Pancreas (tissue), 10 donors: ENCODE measurements around the gene SYNGAP1. TPM values are rescaled to one million over a fixed set of nuclear protein-coding genes. Genes with fewer than 3 reads are reported as not detected.
"Not testable (repeated sequence)": the region's sequence is repeated elsewhere in the genome, so short reads cannot be mapped to it uniquely, and the experiment has no call there.

Experiments used
- ATAC-seq, 4 donors: fragments of 200-7000 bp; cut with Tn5 transposase; one replicate each; pipeline versions ENCODE4 v1.8.0 to v1.9.1; 2020; ENCODE audit warnings: mild to moderate bottlenecking in 4 of 4, moderate library complexity in 4 of 4
- DNase-seq, 6 donors: peaks; one replicate each; pipeline ENCODE4 v3.0.0-alpha.2; 2020
- FAIRE-seq: peaks from 2 replicates; lab custom pipeline; 2012; peaks lifted over from hg19 to GRCh38; lab: Jason Lieb, UNC
- H3K27ac ChIP-seq, 4 donors: fragments of 200-600 bp; sonication (generic); 1 replicate in 3 of 4; 2 replicates in 1 of 4; pipeline versions ENCODE4 v1.5.0 to v1.8.0; 2020
- H3K27me3 ChIP-seq, 4 donors: fragments of 200-600 bp; one replicate each; pipeline ENCODE4 v1.8.0; 2021
- H3K36me3 ChIP-seq, 3 donors: fragments of 200-600 bp; sonication (generic) in 1 of 3; one replicate each; pipeline versions ENCODE4 v1.5.0 to v1.8.0; 2020 to 2021
- H3K4me1 ChIP-seq, 3 donors: fragments of 200-600 bp; one replicate each; pipeline ENCODE4 v1.8.0; 2021
- H3K4me3 ChIP-seq, 4 donors: fragments of 200-600 bp; sonication (generic) in 2 of 4; one replicate each; pipeline versions ENCODE4 v1.5.0 to v1.8.0; 2020 to 2021
- H3K9me3 ChIP-seq, 4 donors: fragments of 200-600 bp; one replicate each; pipeline ENCODE4 v1.8.0; 2021
- WGBS, 2 donors: extraction: QIAGEN DNeasy Blood & Tissue Kit; methylation state at CpG; one replicate each; pipeline ENCODE4 v1.1.7; 2013; 5-methylcytosine and 5-hydroxymethylcytosine counted together
- intact Hi-C, 3 donors: fragments of 100-400 bp; cut with DNase I; formaldehyde crosslinking; loops; one replicate each; pipeline versions ENCODE4 v1.11.1 to v1.14.2; 2022
- polyA plus RNA-seq, 2 donors: library from polyadenylated mRNA; stranded (reverse); fragments of 200-250 nt; gene quantifications; one replicate each; pipeline ENCODE4 v1.2.3, GENCODE V29; 2013
- total RNA-seq, 6 donors: library from RNA; stranded (reverse); fragmentation: NEBNext Ultra II Directional in 4 of 6; extraction: Animal tissue kit (Norgen Biotek cat#: 25700) in 4 of 6; gene quantifications; one replicate each; pipeline versions ENCODE4 v1.2.1 to v1.2.4, GENCODE V29; 2021 to 2023
- TF ChIP-seq, protein P1 (sequence below), 4 donors: fragments of 200-600 bp; sonication (generic) in 3 of 4; IDR thresholded peaks; one replicate each; pipeline versions ENCODE4 v1.5.0 to v1.8.0; 2021; ENCODE audit warnings: antibody characterized with exemption in 4 of 4
- donor health status: healthy with polysubstance abuse.
- donor health status: DM: no; HTN: no; CAD: no; lungs with moderate emphysema.
- donor health status: DM: no; HTN: no; CAD: no.
- donor health status: control.
- donor health status: control.
- donor health status: Bipolar disorder and iron deficiency.
- donor health status: DM: yes; HTN: yes; CAD: no.
- donor health status: DM: no; HTN: no; CAD: no.
- donor health status: DM: no; HTN: no; CAD: no.
- donor health status: DM: yes; HTN: yes; CAD: no.

The SYNGAP1 gene
- total and polyA plus RNA-seq, 8 donors: 4.6 to 16.4 (median 5.8) TPM

DNA sequence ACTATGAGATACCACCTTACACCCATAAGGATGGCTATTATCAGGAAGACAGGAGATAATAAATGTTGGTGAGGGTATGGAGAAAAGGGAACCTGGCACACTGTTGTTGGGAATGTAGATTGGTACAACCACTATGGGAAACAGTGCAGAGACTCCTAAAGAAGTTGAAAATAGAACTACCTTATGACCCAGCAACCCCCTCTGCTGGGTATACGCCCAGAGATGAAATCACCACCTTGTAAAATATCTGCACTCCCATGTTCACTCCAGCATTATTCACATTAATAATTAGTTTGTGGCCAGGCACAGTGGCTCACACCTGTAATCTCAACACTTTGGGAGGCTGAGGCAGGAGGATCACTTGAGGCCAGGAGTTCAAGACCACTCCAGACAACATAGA is 61.3 kb downstream of the SYNGAP1 start:
- FAIRE-seq: no peak
- Histone ChIP-seq H3K4me3 (no peak overlapping the region), H3K27me3 (no peaks in the 10 kb centered on the region), H3K36me3 (no peaks in the 10 kb centered on the region), H3K4me1 (no peaks in the 10 kb centered on the region), H3K27ac (no peak overlapping the region), H3K9me3 (no peaks in the 10 kb centered on the region)
- TF ChIP-seq, protein P1, sequence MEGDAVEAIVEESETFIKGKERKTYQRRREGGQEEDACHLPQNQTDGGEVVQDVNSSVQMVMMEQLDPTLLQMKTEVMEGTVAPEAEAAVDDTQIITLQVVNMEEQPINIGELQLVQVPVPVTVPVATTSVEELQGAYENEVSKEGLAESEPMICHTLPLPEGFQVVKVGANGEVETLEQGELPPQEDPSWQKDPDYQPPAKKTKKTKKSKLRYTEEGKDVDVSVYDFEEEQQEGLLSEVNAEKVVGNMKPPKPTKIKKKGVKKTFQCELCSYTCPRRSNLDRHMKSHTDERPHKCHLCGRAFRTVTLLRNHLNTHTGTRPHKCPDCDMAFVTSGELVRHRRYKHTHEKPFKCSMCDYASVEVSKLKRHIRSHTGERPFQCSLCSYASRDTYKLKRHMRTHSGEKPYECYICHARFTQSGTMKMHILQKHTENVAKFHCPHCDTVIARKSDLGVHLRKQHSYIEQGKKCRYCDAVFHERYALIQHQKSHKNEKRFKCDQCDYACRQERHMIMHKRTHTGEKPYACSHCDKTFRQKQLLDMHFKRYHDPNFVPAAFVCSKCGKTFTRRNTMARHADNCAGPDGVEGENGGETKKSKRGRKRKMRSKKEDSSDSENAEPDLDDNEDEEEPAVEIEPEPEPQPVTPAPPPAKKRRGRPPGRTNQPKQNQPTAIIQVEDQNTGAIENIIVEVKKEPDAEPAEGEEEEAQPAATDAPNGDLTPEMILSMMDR (IDR thresholded peaks at IDR 0.05): no peak
- intact Hi-C loops: no loop called here
- no peak for DNase-seq
- ATAC-seq: no peak
- WGBS, 2 donors: 71 to 75% methylated on average over 1 of the region's 1 CpG

DNA sequence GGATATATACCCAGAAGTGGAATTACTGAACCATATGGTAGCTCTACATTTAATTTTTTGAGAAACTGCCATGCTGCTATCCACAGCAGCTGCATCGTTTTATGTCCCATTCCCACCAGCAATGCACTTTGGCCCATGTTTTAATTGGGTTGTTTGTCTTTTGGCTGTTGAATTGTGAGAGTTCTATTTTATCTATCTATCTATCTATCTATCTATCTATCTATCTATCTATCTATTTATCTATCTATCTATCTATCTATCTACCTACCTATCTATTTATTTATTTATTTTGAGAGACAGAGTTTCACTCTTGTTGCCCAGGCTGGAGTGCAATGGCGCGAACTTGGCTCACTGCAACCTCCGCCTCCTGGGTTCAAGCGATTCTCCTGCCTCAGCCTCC is 62.8 kb downstream of the SYNGAP1 start:
- ATAC-seq, H3K4me1 ChIP-seq, H3K27me3 ChIP-seq, DNase-seq, H3K4me3 ChIP-seq, FAIRE-seq, H3K27ac ChIP-seq, H3K36me3 ChIP-seq, H3K9me3 ChIP-seq, intact Hi-C loops: not testable (repeated sequence)
- WGBS, 2 donors: 90 to 91% methylated on average over 5 of the region's 5 CpGs

DNA sequence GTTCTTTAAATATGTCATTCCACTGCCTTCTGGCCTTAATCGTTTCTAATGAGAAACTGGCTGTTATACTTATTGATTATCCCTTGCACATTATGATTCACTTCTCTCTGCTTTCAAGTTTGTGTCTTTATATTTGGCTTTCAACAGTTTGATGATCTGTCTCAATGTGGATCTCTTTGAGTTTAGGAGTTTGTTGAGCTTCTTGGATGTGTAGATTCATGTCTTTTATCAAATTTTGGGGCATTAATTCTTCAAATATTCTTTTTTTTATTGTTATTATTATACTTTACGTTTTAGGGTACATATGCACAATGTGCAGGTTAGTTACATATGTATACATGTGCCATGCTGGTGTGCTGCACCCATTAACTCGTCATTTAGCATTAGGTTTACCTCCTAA is 63.8 kb downstream of the SYNGAP1 start:
- no peak for FAIRE-seq
- WGBS, 2 donors: 44 to 45% methylated on average over 3 of the region's 3 CpGs

DNA sequence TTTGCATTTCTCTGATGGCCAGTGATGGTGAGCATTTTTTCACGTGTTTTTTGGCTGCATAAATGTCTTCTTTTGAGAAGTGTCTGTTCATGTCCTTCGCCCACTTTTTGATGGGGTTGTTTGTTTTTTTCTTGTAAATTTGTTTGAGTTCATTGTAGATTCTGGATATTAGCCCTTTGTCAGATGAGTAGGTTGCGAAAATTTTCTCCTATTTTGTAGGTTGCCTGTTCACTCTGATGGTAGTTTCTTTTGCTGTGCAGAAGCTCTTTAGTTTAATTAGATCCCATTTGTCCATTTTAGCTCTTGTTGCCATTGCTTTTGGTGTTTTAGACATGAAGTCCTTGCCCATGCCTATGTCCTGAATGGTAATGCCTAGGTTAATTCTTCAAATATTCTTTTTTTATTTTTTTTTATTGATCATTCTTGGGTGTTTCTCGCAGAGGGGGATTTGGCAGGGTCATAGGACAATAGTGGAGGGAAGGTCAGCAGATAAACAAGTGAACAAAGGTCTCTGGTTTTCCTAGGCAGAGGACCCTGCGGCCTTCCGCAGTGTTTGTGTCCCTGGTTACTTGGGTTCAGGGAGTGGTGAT is 64.9 kb downstream of the SYNGAP1 start:
- WGBS, 2 donors: 78 to 81% methylated on average over 3 of the region's 6 CpGs
- H3K4me1 ChIP-seq, intact Hi-C loops, ATAC-seq, H3K27ac ChIP-seq, FAIRE-seq, H3K4me3 ChIP-seq, H3K9me3 ChIP-seq, H3K36me3 ChIP-seq, DNase-seq, H3K27me3 ChIP-seq: not testable (repeated sequence)

More for the DNA sequence above, 63.8 kb downstream of the SYNGAP1 start:
- DNase-seq (no peak), ATAC-seq (no peak)
- H3K4me3 ChIP-seq: no peak overlapping the region
- no peaks in the 10 kb centered on the region for H3K4me1 ChIP-seq
- H3K27me3 ChIP-seq: no peaks in the 10 kb centered on the region
- TF ChIP-seq, protein P1 (IDR thresholded peaks at IDR 0.05): no peak
- no peak overlapping the region for H3K27ac ChIP-seq
- intact Hi-C loops: no loop called here
- no peaks in the 10 kb centered on the region for H3K36me3 ChIP-seq
- no peaks in the 10 kb centered on the region for H3K9me3 ChIP-seq

DNA sequence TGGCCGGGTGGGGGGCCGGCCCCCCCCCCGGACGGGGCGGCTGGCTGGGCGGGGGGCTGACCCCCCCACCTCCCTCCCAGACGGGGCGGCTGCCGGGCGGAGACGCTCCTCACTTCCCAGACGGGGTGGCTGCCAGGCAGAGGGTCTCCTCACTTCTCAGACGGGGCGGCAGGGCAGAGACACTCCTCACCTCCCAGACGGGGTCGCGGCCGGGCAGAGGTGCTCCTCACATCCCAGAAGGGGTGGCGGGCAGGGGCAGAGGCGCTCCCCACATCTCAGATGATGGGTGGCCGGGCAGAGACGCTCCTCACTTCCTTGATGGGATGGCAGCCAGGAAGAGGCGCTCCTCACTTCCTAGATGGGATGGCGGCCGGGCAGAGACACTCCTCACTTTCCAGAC is 65.8 kb downstream of the SYNGAP1 start:
- not testable (repeated sequence) for H3K9me3 ChIP-seq

DNA sequence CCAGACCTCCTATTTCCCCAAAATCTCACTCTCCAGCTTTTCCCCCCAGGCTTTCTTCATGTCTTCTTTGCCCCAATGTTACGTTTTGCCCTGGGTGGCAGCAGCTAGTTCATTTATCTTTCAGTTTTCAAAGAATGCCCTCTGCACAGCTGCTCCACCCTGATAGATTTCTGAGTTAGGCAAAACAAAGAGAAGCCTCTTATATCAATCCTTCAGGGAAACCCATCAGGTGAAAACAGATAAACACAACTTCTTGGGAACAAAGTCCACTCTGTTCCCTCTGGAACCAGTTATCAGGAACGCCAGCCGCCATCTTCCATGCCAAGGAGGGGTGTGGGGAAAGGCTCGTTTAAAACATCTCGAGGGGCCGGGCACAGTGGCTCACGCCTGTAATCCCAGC is 68.5 kb downstream of the SYNGAP1 start:
- WGBS, 2 donors: 44 to 49% methylated on average over 7 of the region's 7 CpGs
- ATAC-seq (no peak), DNase-seq (no peak), FAIRE-seq (no peak)
- no peaks in the 10 kb centered on the region for H3K4me1 ChIP-seq
- no peaks in the 10 kb centered on the region for H3K36me3 ChIP-seq
- no peak overlapping the region for H3K27ac ChIP-seq
- TF ChIP-seq, protein P1 (IDR thresholded peaks at IDR 0.05): no peak
- no peaks in the 10 kb centered on the region for H3K9me3 ChIP-seq
- H3K27me3 ChIP-seq: no peaks in the 10 kb centered on the region
- intact Hi-C loops: no loop called here
- no peak overlapping the region for H3K4me3 ChIP-seq

More for the DNA sequence above, 65.8 kb downstream of the SYNGAP1 start:
- FAIRE-seq, DNase-seq, H3K4me3 ChIP-seq, intact Hi-C loops, H3K27ac ChIP-seq, ATAC-seq, H3K36me3 ChIP-seq, H3K27me3 ChIP-seq, H3K4me1 ChIP-seq: not testable (repeated sequence)
- 82 to 88% methylated on average over 21 to 25 of the region's 25 CpGs for WGBS, 2 donors
